GM10266 (cell line): ENCODE measurements around the gene PPP2CA.

Experiments used
- DNase-seq: peaks from one replicate; pipeline ENCODE4 v3.0.0; 2012; ENCODE audit errors: extremely low spot score
- CTCF ChIP-seq: IDR thresholded peaks from 2 replicates; pipeline ENCODE4 v1.5.1; 2012; ENCODE audit warnings: mild to moderate bottlenecking, low read depth; ENCODE audit not compliant: control insufficient read depth, insufficient read depth; ENCODE audit errors: missing control alignments

Gene PPP2CA

GRCh38 chr5:134151723-134152122 is 74.2 kb downstream of the PPP2CA start:
- no peak for TF ChIP-seq CTCF
- no peak for DNase-seq

- TF ChIP-seq CTCF = no peak
- DNase-seq = no peak
Observed at GRCh38 chr5:134149571-134150303, 76.1 kb downstream of the PPP2CA start.

- no peak for TF ChIP-seq CTCF
- DNase-seq = no peak
Observed at GRCh38 chr5:134148986-134149539, 76.8 kb downstream of the PPP2CA start.

- DNase-seq = no peak
- no peak for TF ChIP-seq CTCF
Observed at GRCh38 chr5:134148316-134148715, 77.6 kb downstream of the PPP2CA start.

- no peak for TF ChIP-seq CTCF
- no peak for DNase-seq
Observed at GRCh38 chr5:134146651-134147518, 79.0 kb downstream of the PPP2CA start.

- peak; percentile 59 for DNase-seq
- TF ChIP-seq CTCF = peak; percentile 97
Observed at GRCh38 chr5:134145779-134146581, 79.9 kb downstream of the PPP2CA start.
